ENCODE measurements around the gene TWIST2.

TWIST2 gene

DNA sequence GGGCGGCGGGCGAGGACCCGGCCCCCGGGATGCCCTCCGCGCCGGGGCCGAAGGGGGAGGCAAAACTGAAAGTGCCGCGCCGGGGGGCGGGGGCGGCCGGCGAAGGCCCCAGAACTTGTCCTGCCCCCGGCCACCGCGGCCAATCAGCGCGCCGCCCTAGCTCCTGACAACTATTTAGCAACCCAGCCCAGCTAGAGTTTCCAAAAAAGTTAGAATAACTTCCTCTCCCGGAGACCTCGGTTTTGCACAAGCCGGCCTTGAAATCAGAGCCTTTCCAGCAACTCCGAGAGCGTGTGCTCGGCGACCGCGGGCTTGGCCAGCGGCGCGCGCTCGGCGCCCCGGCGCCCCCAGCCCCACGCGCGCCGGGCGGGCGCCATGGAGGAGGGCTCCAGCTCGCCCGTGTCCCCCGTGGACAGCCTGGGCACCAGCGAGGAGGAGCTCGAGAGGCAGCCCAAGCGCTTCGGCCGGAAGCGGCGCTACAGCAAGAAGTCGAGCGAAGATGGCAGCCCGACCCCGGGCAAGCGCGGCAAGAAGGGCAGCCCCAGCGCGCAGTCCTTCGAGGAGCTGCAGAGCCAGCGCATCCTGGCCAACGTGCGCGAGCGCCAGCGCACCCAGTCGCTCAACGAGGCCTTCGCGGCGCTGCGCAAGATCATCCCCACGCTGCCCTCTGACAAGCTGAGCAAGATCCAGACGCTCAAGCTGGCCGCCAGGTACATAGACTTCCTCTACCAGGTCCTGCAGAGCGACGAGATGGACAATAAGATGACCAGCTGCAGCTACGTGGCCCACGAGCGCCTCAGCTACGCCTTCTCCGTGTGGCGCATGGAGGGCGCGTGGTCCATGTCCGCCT lies at the start of gene TWIST2:
Gene TWIST2, plus strand, starts transcription at position 245 of the 850 bp plus-strand sequence. Its CDS starts 131 bp downstream, at position 376.
- peak; percentile 86 for DNase-seq

GRCh38 chr2:238801791-238802190 lies 46.1 kb upstream of the TWIST2 start:
- DNase-seq, result no peak

DNA sequence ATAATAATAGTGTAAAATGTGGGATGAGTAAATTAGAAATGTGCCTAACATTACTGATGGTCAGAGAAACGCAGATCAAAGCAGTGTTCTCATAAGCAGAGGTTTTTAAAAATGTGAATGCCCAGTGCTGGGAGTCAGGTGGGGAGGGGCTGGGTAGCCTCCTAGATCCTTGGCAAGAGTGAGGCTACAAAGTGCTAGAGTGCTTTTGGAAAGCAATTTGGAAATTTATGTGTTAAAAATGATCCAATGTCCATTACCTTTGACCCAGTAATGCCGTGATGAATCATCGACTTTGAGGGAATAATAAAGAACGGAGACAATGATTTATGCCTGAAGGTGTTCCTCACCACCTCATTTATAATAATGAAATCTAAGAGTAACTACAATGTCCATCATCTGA lies 44.9 kb upstream of the TWIST2 start:
- no peak for DNase-seq

DNA sequence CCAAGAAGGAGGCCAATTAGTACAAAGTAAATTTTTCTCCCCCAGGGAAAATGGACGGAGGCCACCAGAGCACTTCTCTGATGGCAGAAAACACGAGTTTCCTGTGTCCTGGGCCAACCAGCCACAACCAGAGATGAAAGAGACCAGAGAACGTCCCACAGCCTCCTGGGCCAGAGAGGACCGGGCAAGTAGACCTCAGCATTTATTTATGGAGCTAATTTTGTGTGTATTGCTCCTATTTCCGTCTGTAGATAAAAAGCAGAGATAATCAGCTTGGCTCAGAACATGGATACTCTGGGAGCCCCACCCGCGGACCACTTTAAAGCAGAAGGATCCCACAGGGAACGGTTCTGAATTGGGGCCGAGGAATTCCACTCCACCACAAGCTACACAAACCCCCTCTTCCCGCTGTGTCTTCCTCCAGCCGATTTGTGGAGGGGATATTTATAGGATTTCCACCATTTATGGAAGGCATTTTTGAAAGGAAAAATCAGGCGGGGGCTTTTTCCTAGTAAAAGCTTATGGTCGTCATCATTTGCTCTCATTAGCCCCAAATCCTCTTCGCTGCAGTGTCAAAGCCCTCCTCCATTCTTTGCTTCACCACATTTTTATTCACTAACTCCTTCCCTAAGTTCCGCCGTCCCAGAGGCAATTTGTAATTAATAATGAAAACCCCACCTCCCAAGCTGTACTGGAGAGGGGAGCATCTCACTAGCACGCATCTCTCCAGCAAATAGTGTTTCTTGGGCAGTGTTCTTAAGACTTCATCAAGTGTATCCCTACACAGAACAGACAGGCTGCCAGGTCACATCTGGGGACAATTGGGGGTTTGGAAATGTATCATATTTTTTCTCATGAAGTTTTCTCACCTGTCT lies 43.7 kb upstream of the TWIST2 start:
- no peak for DNase-seq

- DNase-seq, result no peak
Observed at GRCh38 chr2:238808761-238809160, 39.1 kb upstream of the TWIST2 start.

GRCh38 chr2:238810321-238810720 lies 37.6 kb upstream of the TWIST2 start:
- no peak for DNase-seq

- no peak for DNase-seq
Observed at GRCh38 chr2:238811293-238811692, 36.6 kb upstream of the TWIST2 start.

DNA sequence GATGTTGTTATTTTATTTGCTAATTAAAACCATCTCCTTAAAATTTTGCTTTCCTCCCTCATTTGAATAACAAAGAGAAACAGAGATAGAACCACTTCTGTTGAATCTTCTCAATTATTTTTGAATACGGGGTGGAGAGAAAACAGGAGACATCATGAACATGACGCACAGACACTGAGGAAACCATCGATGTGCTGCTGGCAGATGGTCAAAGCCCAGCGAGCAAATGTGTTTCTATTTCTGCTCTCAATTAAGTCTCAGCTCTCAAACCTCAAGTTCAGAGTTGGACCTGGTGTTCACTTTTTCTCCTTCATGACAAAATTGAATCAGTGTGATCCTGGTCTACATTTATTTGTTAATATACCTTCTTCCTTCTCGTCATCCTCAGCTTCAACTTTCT lies 36.1 kb upstream of the TWIST2 start:
- no peak for DNase-seq

- DNase-seq, result no peak
Observed at GRCh38 chr2:238813109-238813508, 34.8 kb upstream of the TWIST2 start.

DNA sequence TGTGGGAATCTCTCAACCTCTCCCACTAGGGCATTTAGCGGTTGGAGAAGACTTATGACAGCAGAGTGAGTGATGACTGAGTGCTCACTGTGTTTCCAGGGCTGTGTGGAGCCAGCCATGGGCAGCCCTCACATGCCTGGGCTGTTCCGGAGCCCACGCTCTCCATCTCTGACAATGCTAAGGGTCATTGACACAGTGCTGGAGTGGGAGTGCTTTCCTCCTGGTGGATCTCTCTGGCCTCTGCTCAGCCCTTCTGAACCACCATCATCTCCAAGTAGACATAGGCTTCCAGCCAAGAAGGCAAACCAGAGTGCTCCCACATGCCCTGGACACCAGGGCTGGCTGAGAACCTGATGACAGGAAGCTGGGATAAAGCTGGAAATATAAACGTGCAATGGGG lies 33.1 kb upstream of the TWIST2 start:
- no peak for DNase-seq

- DNase-seq, result no peak
Observed at GRCh38 chr2:238816291-238816690, 31.6 kb upstream of the TWIST2 start.

- DNase-seq, result no peak
Observed at GRCh38 chr2:238817382-238817781, 30.5 kb upstream of the TWIST2 start.

- DNase-seq, result no peak
Observed at GRCh38 chr2:238817891-238818290, 30.0 kb upstream of the TWIST2 start.

DNA sequence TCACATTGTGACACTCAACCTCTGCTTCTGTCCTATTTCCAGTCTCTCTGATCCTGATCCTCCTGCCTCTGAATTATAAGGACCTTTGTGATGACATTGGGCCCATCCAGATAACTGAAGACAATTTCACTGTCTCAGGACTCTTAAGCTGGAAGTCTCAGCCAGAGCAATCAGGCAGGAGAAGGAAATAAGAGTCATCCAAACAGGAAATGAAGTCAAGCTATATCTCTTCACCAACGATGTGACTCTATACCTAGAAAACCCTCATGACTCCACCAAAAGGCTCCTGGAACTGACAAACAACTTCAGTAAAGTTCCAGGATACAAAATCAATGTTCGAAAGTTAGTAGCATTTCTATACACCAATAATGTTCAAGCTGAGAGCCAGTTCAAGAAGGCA lies 29.3 kb upstream of the TWIST2 start:
- no peak for DNase-seq

GRCh38 chr2:238820197-238820596 lies 27.7 kb upstream of the TWIST2 start:
- DNase-seq, result no peak

- DNase-seq, result no peak
Observed at GRCh38 chr2:238820916-238821315, 27.0 kb upstream of the TWIST2 start.

- no peak for DNase-seq
Observed at GRCh38 chr2:238821391-238821790, 26.5 kb upstream of the TWIST2 start.

DNA sequence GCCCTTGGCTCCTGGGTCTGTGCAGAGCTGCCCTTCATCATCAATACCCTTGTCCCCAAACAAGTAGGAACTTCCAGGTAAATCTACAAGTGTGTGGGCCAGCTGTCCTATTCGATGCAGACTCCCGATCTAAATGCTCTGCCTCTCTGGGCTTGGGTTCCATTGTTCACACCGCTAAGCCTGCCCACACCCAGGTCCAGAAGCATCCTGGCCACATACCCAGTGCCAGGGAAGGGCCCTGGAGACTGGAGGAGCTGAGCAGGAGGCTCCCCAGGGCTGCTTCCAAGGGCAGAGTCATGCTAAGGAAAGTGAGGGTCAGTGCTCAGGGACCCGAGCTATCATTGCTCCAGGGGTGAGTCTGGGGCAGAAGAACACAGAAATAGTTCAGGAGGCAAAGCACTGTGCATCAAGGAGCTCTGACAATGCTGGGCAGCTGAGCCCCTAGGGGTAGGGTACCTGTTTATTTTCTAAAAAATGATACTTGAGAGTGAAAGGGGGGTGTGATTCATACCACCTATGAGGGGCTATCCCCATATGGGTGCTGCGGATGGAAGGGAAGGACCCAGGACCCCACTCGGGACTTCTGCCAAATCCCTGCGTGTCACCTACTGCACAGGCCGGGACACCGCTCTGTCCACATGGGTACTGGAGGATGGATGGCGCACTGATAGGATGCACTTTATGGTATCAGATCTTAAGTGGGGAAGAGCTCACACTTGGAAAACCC lies 25.8 kb upstream of the TWIST2 start:
- no peak for DNase-seq

- no peak for DNase-seq
Observed at GRCh38 chr2:238822955-238823354, 24.9 kb upstream of the TWIST2 start.

GRCh38 chr2:238831177-238831576 lies 16.7 kb upstream of the TWIST2 start:
- DNase-seq, result no peak

DNA sequence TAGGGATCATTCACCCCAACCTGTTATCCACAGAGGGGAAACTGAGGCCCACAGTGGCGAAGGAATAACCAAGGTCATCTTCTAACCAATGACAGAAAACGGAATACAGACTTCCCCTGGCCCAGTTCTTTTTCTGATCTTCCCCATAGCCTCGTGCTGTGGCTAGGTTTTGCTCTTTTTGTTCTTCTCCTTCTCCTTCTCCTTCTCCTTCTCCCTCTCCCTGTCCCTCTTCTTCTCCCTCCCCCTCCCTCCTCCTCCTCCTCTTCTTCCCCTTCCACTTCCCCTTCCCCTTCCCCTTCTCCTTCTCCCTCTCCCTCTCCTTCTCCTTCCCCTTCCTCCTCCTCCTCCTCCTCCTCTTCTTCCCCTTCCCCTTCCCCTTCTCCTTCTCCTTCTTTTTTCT lies 12.9 kb upstream of the TWIST2 start:
- DNase-seq, result no peak

GRCh38 chr2:238835726-238836301 lies 12.1 kb upstream of the TWIST2 start:
- DNase-seq, result no peak

GRCh38 chr2:238838786-238839327 lies 9.0 kb upstream of the TWIST2 start:
- no peak for DNase-seq
